ENCODE results near the gene NUFIP2. TPM values are rescaled to one million over a fixed set of nuclear protein-coding genes. Genes with fewer than 3 reads are reported as not detected.

The NUFIP2 gene
- total and polyA plus RNA-seq, 2 donors (not counting 3 experiments of a cell fraction or from before 2014, with no cell fraction given): 27.2 to 51.1 TPM

GRCh38 chr17:29216181-29216580 is 77.8 kb downstream of the NUFIP2 start:
- ChIA-PET POLR2A (no interaction called here), CTCF (interaction anchor here (0.6 to 12.1 kb wide), 9 partner anchors 9 to 91 kb away, joined by 3 to 320 read pairs (median 6); partner anchors contain the start of gene MYO18A)
- Histone ChIP-seq H3K9me3 (replicated peaks; ENCODE audit: control insufficient read depth, insufficient read depth, low read length) (no peaks in the 10 kb centered on the region), H3K27ac (ENCODE audit: insufficient read depth, low read depth, low read length) (no peak overlapping the region), H3K4me2 (ENCODE audit: insufficient read depth, low read length) (no peak overlapping the region), H2AFZ (ENCODE audit: low read depth, low read length) (no peak overlapping the region), H3K4me3 (replicated peaks in 1 of 3; ENCODE audit: insufficient read depth in 1 of 3, low read depth in 1 of 3, low read length in 3 of 3) (no peak overlapping the region), H3K36me3 (ENCODE audit: control insufficient read depth in 2 of 2, extremely low read depth in 1 of 2, insufficient read depth in 2 of 2, low read length in 2 of 2) (no peaks in the 10 kb centered on the region), H3K27me3 (ENCODE audit: control insufficient read depth in 2 of 2, insufficient read depth in 2 of 2, low read length in 2 of 2) (no peaks in the 10 kb centered on the region), H3K79me2 (ENCODE audit: control insufficient read depth, insufficient read depth, low read length) (no peaks in the 10 kb centered on the region), H3K9me1 (replicated peaks; ENCODE audit: control insufficient read depth, extremely low read depth, insufficient read depth, low read length) (no peaks in the 10 kb centered on the region), H4K20me1 (replicated peaks; ENCODE audit: control insufficient read depth, extremely low read depth, insufficient read depth, low read length) (no peaks in the 10 kb centered on the region), H3K9ac (replicated peaks; ENCODE audit: extremely low read depth, insufficient read depth, low read length) (no peak overlapping the region), H3K4me1 (ENCODE audit: control insufficient read depth, extremely low read depth, insufficient read depth, low read length) (no peaks in the 10 kb centered on the region)
- dilution Hi-C loops (cut with MboI; ENCODE audit: extremely low pct_ligation_motif_present, low sequenced_read_pairs): no loop called here
- DNase-seq (ENCODE audit: low read depth, low spot score): no peak
- no peak for TF ChIP-seq CTCF (IDR thresholded peaks at IDR 0.05; ENCODE audit: extremely low read depth in 1 of 2, insufficient read depth in 1 of 2, low read depth in 1 of 2, low read length in 2 of 2)
- no peak for TF ChIP-seq MAX (IDR thresholded peaks at IDR 0.05; ENCODE audit: insufficient read depth, insufficient read length)
- TF ChIP-seq GATA2 (IDR thresholded peaks at IDR 0.05; ENCODE audit: insufficient read depth, insufficient read length, low read depth, low read length): no peak
- no peak for TF ChIP-seq FOS (IDR thresholded peaks at IDR 0.05; ENCODE audit: borderline replicate concordance, insufficient read depth, low read length)
- no peak for TF ChIP-seq POLR2AphosphoS5 (IDR thresholded peaks at IDR 0.05; ENCODE audit: insufficient read depth, low read depth, low read length)
- TF ChIP-seq MYC (IDR thresholded peaks at IDR 0.05; ENCODE audit: low read depth, low read length): no peak
- no peak for FAIRE-seq
- intact Hi-C loops (cut with micrococcal nuclease): no loop called here
- no TSS peak for BruUV-seq (replicated peaks)
